WERI-Rb-1 (cell line): ENCODE results near the gene KCNMA1.

Experiments
- DNase-seq: peaks from one replicate; pipeline ENCODE4 v3.0.0-alpha.2; 2020
- H3K27ac ChIP-seq: fragments of 250-450 bp; sonication (Bioruptor Pico); 2 replicates; pipeline ENCODE4 v1.5.1; 2020; ENCODE audit warnings: mild to moderate bottlenecking, moderate library complexity
- H3K27me3 ChIP-seq: fragments of 250-450 bp; sonication (Bioruptor Pico); 2 replicates; pipeline ENCODE4 v1.5.1; 2021; ENCODE audit warnings: mild to moderate bottlenecking, low read depth, moderate library complexity; ENCODE audit not compliant: insufficient read depth, severe bottlenecking
- H3K36me3 ChIP-seq: fragments of 250-450 bp; sonication (Bioruptor Pico); 2 replicates; pipeline ENCODE4 v1.5.1; 2020; ENCODE audit warnings: mild to moderate bottlenecking, moderate library complexity
- H3K4me3 ChIP-seq: 2 replicates; pipeline ENCODE4 v1.5.1; 2011; ENCODE audit warnings: low read depth, mild to moderate bottlenecking, control low read depth, low read length
- H3K9me3 ChIP-seq: fragments of 250-450 bp; sonication (Bioruptor Pico); 2 replicates; pipeline ENCODE4 v1.5.1; 2021; ENCODE audit warnings: mild to moderate bottlenecking, moderate library complexity; ENCODE audit not compliant: severe bottlenecking
- CTCF ChIP-seq: IDR thresholded peaks from 2 replicates; pipeline ENCODE4 v1.5.1; 2011; ENCODE audit warnings: low read depth, mild to moderate bottlenecking, control low read depth, inconsistent platforms, low read length

The KCNMA1 gene

GRCh38 chr10:77320971-77321471 is 316.6 kb downstream of the KCNMA1 start:
- Histone ChIP-seq H3K27me3 (no peaks in the 10 kb centered on the region), H3K4me3 (no peak overlapping the region), H3K36me3 (no peaks in the 10 kb centered on the region), H3K9me3 (peaks cover 4% of the 10 kb centered on the region), H3K27ac (no peak overlapping the region)
- no peak for TF ChIP-seq CTCF
- no peak for DNase-seq

- no peak for TF ChIP-seq CTCF
- Histone ChIP-seq H3K36me3 (no peaks in the 10 kb centered on the region), H3K9me3 (peaks cover 4% of the 10 kb centered on the region), H3K27me3 (no peaks in the 10 kb centered on the region), H3K27ac (no peak overlapping the region), H3K4me3 (no peak overlapping the region)
- no peak for DNase-seq
Measured at GRCh38 chr10:77319557-77319956, 318.1 kb downstream of the KCNMA1 start.

GRCh38 chr10:77318739-77319138 is 318.9 kb downstream of the KCNMA1 start:
- no peak for DNase-seq
- no peaks in the 10 kb centered on the region for H3K27me3 ChIP-seq
- no peak overlapping the region for H3K4me3 ChIP-seq
- no peak overlapping the region for H3K27ac ChIP-seq
- H3K9me3 ChIP-seq = peaks cover 4% of the 10 kb centered on the region
- H3K36me3 ChIP-seq = no peaks in the 10 kb centered on the region
- no peak for TF ChIP-seq CTCF

GRCh38 chr10:77317221-77317620 is 320.4 kb downstream of the KCNMA1 start:
- no peak for TF ChIP-seq CTCF
- H3K27me3 ChIP-seq = no peaks in the 10 kb centered on the region
- no peak overlapping the region for H3K4me3 ChIP-seq
- DNase-seq = no peak
- peaks cover 4% of the 10 kb centered on the region for H3K9me3 ChIP-seq
- no peak overlapping the region for H3K27ac ChIP-seq
- H3K36me3 ChIP-seq = no peaks in the 10 kb centered on the region

GRCh38 chr10:77315496-77316129 is 322.0 kb downstream of the KCNMA1 start:
- no peak overlapping the region for H3K27ac ChIP-seq
- H3K27me3 ChIP-seq = no peaks in the 10 kb centered on the region
- H3K4me3 ChIP-seq = no peak overlapping the region
- H3K9me3 ChIP-seq = no peaks in the 10 kb centered on the region
- no peak for DNase-seq
- no peak for TF ChIP-seq CTCF
- H3K36me3 ChIP-seq = no peaks in the 10 kb centered on the region
